T-helper 22 cell (primary cell): Measurements from ENCODE around the gene THBS2.
"Not testable (repeated sequence)": the region's sequence is repeated elsewhere in the genome, so short reads cannot be mapped to it uniquely, and the experiment has no call there.

Experiments used
- DNase-seq: peaks from one replicate; pipeline ENCODE4 v3.0.0-alpha.2; 2020; ENCODE audit warnings: low read depth

The THBS2 gene

DNA sequence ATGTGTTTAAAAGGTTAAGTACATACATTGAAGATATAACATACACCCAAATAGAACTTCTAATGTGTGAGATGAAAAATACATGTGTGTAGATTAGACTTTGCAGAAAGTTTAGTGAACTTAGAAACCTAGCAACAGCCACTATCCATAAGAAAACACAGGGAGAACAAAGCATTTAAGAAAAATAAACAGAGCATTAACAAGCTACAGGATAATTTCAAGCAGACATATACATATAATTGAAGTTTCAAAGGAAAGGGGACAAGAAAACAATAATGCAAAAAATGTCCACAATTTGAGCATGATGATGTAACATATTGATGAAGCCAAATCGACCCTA, 18.2 kb upstream of the THBS2 start:
- no peak for DNase-seq

GRCh38 chr6:169271158-169271876, 17.7 kb upstream of the THBS2 start:
- DNase-seq: no peak

- DNase-seq: not testable (repeated sequence)
Observed at GRCh38 chr6:169270077-169270380, 16.4 kb upstream of the THBS2 start.

DNA sequence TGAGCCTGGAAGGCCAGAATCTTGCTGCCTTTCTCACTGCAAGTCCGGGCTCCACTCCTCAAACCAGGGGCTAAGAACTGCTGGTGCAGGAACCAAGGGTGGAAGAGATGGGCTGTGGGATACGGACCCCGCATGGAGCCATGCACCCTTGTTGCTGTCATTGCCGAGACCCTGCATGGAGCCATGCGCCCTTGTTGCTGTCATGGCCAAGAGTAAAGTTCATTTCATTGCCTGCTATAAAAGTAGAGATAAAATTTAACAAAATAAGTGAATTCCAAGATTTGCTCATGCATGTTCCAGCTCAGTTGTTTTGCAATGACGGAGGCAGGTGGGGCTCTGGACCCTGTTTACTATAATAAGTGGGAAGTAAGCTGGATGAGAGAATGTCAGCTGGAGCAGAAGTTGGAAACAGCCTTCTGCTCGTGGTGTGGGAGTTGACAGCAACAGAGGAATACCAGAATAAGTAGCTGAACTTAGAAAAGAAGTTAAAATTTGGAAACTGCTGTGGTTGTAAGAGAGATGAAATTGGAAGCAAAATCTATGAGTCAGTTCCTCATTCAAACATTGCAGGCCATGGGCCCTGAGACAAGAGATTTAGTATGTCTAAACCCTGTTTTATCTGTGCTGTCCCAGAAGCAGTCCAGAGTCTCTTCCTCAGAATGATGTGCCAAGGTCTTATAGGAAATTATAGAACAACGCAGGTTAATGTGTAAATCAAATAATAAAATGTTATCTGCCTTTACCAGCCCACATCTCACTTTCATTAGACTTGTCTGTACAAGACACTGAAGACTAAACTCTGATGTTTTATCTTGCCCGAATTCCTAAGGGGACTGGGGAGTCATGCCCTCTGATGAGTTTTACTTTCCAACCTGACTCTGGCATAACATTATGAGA, 15.8 kb upstream of the THBS2 start:
- no peak for DNase-seq

- no peak for DNase-seq
Observed at GRCh38 chr6:169268276-169268675, 14.6 kb upstream of the THBS2 start.

DNA sequence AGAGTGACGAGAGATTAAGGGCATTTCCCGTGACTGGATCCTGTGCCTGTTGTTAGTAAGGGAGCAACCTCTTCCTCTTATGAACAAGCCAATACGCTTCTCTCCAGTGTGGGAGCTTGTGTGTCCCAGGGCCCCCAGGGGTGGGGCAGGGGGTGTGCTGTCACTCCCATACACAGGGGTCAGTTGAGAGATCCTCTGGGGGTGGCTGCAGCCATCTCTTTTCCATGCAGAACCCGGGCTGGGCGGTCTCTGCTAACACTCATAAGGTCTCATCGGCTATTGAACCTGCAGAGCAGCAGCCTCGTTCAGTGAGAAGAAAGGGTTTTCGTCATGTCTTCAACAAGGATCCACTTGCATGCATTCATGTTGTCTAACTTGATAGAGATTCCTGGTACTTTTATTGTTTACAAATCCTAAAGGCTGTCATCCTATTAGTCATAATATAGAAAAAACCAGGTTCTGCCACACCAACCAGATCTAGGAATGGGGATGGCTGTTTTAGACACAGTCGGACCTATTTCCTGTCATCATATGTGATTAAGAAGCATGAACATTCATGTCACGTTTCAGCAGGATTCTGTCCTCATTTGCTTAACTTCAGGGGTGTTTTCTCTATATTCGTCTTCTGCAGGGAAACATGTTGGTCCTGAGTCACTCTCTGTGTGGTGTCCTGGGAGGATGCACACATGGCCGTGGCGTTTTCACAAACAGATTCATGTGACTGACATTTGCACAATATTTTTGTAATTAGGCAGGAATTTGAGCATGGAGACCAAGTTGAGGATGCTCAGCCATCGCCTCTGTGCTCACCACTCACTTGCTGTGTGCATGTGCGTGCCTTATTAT, 13.3 kb upstream of the THBS2 start:
- DNase-seq: no peak

DNA sequence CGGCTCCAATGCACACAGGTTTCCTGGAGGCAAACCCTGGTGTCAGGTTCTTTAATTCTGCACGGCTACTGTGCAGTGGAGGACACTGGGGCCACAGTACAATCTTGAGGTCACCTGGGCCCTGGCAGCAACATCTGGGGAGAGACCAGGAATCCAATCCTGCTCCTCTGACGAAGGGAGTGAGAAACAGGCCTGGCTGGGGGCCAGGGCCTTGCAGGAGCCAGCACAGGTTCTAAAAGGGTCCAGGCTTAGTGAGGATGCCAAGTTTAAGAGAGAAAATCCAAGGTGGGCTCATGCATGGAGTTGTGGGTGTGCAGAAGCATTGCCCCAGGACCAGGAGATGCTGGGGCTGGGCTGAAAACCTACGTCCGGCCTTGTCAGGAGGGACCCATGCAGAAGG, 12.6 kb upstream of the THBS2 start:
- no peak for DNase-seq

GRCh38 chr6:169265486-169266131, 12.0 kb upstream of the THBS2 start:
- no peak for DNase-seq

DNA sequence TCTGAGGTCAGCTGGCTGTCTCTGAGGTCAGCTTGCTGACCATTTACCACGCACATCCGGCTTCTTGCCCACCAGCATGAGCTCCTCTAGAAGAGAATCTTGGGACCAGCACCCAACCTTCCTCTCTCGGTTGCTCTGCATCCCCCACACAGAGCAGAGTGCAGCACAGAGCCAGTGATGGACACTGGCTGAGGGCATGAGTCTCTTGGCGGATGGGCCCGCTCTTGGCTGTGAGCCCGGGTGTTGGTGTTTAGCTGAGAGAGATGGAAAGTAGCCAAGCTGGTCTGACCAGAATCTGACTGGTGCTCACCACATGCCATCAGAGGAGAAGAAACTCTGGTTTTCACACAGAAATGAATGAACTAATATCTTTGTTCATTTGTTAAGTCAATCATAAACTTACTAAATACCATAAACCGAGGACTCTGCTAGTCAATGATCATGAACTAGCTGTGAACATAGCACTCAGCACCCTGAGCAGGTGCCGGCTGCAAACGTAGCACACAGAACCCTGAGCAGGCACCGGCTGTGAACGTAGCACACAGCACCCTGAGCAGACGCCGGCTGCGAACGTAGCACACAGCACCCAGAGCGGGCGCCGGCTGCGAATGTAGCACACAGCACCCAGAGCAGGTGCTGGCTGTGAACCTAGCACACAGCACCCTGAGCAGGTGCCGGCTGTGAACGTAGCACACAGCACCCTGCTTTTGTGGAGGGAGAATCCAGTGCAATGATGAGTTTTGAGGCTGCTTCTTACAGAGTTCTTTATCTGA, 10.4 kb upstream of the THBS2 start:
- DNase-seq: no peak

DNA sequence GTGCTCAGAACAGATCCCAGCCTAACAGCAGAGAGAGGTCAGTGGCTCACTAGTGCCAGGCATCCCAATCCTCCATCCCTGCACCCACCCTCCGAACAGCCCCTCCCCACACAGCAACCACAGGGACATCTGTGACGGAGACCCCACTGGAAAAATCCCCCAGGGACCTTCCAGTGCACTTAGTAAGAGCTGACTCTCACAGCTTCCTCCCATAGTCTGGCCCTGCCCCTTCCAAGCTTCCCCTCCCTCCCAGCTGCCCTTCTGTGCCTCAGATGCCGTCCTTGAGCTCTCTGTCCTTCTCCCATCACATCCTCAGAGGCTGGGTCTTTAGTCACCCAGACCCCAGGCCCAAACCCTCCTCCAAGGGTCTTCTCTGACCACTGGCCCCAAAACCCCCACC, 9.7 kb upstream of the THBS2 start:
- DNase-seq: no peak

- not testable (repeated sequence) for DNase-seq
Observed at GRCh38 chr6:169262602-169263001, 9.0 kb upstream of the THBS2 start.

- no peak for DNase-seq
Observed at GRCh38 chr6:169256518-169256917, 2.9 kb upstream of the THBS2 start.

- no peak for DNase-seq
Observed at GRCh38 chr6:169256061-169256460, 2.4 kb upstream of the THBS2 start.

- no peak for DNase-seq
Observed at GRCh38 chr6:169255643-169256042, 2.0 kb upstream of the THBS2 start.

DNA sequence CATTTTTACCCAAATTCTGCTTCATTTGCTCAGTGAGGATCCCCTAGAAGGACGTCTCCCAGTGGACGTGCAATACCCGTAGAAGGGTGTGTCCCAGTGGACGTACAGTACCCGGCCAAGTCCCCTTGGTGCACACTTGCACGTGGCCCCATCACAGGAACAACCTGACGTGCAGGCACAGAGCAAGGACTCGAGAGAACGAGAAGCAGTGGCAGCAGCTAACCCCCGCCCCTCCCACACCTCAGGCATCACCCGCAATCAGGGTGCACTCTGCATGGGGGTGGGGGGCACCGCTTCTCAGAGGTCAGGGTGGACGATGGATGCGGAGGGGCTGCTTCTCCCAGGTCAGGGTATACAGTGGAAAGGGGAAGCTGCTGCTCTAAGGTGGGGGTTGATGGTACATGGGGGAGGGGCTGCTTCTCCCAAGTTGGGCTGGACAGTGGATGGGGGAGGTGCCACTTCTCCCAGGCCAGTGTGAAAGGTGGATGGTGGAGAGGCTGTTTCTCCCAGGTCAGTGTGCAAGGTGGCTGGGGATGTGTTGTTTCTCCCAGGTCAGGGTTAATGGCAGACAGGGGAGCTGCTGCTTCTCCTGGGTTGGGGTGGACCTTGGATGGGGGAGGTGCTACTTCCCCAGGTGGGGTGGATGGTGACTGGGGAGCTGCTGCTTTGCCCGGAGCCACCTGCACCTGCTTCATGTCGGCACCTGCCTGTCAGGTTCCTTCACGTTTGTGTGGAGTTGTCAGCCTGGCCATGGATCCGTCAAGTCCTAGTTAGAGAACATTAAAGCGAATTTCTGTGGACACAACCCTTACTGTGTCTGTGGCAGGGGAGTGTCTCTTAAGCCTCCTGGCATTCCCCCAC, 1.0 kb upstream of the THBS2 start:
- DNase-seq: no peak

DNA sequence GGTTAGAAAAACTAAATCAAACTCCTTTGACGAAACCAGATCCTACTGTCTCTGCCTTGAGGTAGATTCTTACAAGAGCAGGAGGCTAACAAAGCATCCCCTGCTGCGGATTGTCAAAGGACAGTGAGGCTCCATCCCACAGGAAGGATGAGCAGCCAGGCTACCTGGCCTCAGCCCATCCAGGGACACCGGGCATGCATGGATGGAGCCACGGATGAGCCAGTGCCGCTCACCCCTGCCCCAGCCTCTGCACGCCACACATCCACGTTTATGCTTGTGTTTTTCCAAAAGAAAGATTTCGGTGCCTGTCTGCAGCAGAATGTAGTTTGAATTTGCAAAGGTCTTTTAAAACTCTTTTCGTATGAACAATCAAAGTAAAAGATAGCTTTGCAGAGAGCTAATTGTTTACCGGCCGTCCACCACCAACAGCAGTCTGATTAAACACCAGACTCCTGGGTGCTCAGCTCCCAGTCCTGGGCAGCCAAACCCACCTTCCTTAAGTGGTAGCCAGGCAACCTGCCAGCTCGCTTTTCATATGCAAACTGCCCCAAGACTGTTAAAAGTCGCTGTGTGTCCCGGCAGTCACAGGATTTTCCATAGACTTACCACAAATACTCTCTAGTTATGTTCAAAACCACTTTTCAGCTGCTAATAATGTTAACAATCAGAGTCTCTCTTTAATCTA, 999 bp downstream of the THBS2 start:
- DNase-seq: no peak

DNA sequence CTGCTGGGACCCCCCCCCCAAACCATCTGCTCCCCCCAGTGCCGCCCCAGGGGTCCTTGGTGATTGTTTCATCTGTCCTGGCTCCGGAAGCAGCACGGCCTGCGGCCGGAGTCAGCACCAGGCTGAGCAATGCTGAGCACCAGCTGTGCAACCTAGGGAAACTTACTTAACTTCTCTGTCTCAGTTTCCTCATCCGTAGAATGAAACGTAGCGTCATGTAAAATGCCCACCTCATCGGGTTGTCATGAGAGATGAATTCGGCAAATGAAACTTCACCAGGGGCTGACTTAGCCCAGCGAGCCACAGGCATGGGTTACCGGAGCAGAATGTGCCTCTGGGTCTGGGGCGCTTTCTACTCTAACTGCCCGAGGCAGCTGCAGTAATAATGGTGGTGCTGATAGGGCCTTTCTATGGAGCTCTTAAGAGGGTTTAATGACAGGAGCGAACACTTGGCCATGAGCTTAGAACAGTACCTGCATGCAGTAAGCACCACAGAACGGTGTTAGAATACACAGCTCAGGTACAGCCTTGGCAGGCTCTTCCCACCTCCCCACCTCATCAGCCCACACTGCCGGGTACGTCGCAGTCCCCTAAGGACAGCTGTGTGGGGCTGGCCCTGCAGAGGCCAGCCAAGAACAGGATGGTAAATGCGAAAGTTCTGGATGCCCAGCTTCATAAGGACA, 1.7 kb downstream of the THBS2 start:
- no peak for DNase-seq

GRCh38 chr6:169251371-169251802, 2.3 kb downstream of the THBS2 start:
- DNase-seq: no peak

- no peak for DNase-seq
Observed at GRCh38 chr6:169250660-169251059, 3.0 kb downstream of the THBS2 start.
